Karpas-422 (cell line): ENCODE results near the gene TRIM50. TPM values are rescaled to one million over a fixed set of nuclear protein-coding genes. Genes with fewer than 3 reads are reported as not detected.
A peak's percentile ranks its signal among the peaks of the same experiment; 100 is the strongest.
"Not testable (repeated sequence)": the region's sequence is repeated elsewhere in the genome, so short reads cannot be mapped to it uniquely, and the experiment has no call there.

ENCODE experiments used
- DNase-seq: peaks from one replicate; pipeline ENCODE4 v3.0.0-alpha.2; 2015
- H2AFZ ChIP-seq: fragments of 200-600 bp; sonication (generic); 2 replicates; pipeline ENCODE4 v1.6.1; 2014; ENCODE audit warnings: antibody characterized with exemption, low read length, mixed read lengths
- H3K27ac ChIP-seq: fragments of 200-600 bp; sonication (generic); 2 replicates; pipeline ENCODE4 v1.5.1; 2014; ENCODE audit warnings: mild to moderate bottlenecking, low read length, moderate library complexity
- H3K27me3 ChIP-seq: fragments of 200-600 bp; sonication (generic); 2 replicates; pipeline ENCODE4 v1.6.1; 2014; ENCODE audit warnings: low read length, mixed read lengths
- H3K36me3 ChIP-seq: fragments of 200-600 bp; sonication (generic); 2 replicates; pipeline ENCODE4 v1.6.1; 2014; ENCODE audit warnings: low read length, mixed read lengths; ENCODE audit not compliant: insufficient read depth
- H3K4me1 ChIP-seq: fragments of 200-600 bp; sonication (generic); 2 replicates; pipeline ENCODE4 v1.6.1; 2014; ENCODE audit warnings: mild to moderate bottlenecking, low read length, mixed read lengths
- H3K4me2 ChIP-seq: fragments of 200-600 bp; sonication (generic); 2 replicates; pipeline ENCODE4 v1.6.1; 2014; ENCODE audit warnings: low read length, low read depth, mild to moderate bottlenecking; ENCODE audit not compliant: poor library complexity, severe bottlenecking
- H3K4me3 ChIP-seq: fragments of 200-600 bp; sonication (generic); 2 replicates; pipeline ENCODE4 v1.5.1; 2014; ENCODE audit warnings: mild to moderate bottlenecking, antibody characterized with exemption, low read length, mixed read lengths
- H3K79me2 ChIP-seq: fragments of 200-600 bp; sonication (generic); 2 replicates; pipeline ENCODE4 v1.6.1; 2014; ENCODE audit warnings: mild to moderate bottlenecking, low read length, mixed read lengths
- H3K9ac ChIP-seq: fragments of 200-600 bp; sonication (generic); 2 replicates; pipeline ENCODE4 v1.6.0; 2014; ENCODE audit warnings: low read length
- H3K9me2 ChIP-seq: fragments of 200-600 bp; sonication (generic), shearing (Covaris generic); replicated peaks from 2 replicates; pipeline ENCODE4 v1.6.0; 2014; ENCODE audit warnings: mild to moderate bottlenecking, low read length, moderate library complexity; ENCODE audit not compliant: insufficient read depth
- H3K9me3 ChIP-seq: fragments of 300-700, 200-600 bp; sonication (generic); 2 replicates; pipeline ENCODE4 v1.6.1; 2014; ENCODE audit warnings: low read length, mixed read lengths
- H4K20me1 ChIP-seq: fragments of 200-600 bp; sonication (generic); 2 replicates; pipeline ENCODE4 v1.6.1; 2014; ENCODE audit warnings: mild to moderate bottlenecking, antibody characterized with exemption, low read length, low read depth; ENCODE audit not compliant: insufficient read depth
- total RNA-seq: library from RNA; depleted of rRNA; stranded (reverse); fragments of >200 nt; shearing (Covaris generic); gene quantifications from 2 replicates; pipeline ENCODE4 v1.2.3, GENCODE V29; 2014; ENCODE audit warnings: low replicate concordance; rRNA removed

The TRIM50 gene
- not detected in 2 replicates for total RNA-seq

DNA sequence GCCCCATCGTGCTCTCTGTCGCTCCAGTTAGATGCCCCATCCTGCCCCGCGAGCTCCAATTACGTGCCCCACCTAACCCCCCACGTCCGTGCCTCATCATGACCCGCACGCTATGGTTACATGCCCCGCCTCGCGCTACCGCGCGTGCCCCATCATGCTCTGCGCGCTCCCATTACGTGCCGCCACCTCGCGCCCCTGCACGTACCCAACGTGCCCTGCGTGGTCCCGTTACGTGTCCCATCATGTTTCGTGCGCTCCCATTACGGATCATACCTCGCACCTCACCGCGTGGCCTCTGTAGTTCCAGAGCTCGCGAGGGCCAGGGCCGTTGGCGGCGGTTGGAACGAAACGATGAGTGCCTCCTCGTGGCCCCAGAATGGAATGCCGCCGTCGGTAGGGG is at the start of gene TRIM50, which contains the start of gene FKBP6:
Gene TRIM50, minus strand, starts transcription at position 161 of the 400 bp plus-strand sequence. CDS start 3,295 bp downstream, outside the sequence.
Gene FKBP6, plus strand, starts transcription at position 240 of the 400 bp plus-strand sequence. CDS start 268 bp downstream, outside the sequence.
- H3K4me1 ChIP-seq, DNase-seq, H3K9ac ChIP-seq, H2AFZ ChIP-seq, H3K27ac ChIP-seq, H4K20me1 ChIP-seq, H3K9me2 ChIP-seq, H3K4me3 ChIP-seq, H3K36me3 ChIP-seq, H3K9me3 ChIP-seq, H3K27me3 ChIP-seq, H3K4me2 ChIP-seq, H3K79me2 ChIP-seq: not testable (repeated sequence)

DNA sequence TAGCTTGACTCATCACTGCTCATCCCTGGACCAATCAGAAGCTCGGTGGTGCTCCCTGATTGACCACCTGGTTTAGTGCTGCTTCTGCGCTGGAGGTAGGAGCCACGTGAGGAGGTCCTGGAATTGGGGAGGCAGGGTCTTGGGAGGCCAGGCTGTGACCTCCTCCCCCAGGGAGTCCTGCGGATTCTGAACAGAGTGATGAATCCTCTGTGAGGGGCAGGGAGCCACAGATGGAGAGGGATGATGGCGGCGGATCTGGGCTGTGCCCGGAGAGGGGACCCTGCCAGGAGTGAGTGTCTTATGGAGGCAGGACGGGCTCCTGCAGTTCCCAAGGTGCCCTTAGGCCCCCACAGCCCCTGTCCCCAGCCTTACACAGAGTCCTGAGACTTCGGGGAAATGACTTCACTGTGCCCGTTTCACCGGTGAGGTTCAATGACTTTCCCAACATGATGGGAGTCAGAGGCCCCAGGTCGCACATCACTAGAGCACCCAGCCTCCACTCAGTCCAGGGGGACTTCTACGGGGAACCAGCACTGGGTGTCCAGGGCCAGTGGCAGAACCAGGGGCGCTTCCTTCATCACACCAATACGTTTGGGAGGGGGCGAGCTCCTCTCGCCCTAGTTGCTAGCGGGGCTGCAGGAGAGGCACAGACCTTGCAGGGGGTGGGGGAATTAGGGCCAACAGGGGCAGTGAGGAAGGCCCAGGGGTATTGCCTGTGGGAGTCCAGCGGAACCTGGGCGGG is 49.0 kb upstream of the TRIM50 start:
- Histone ChIP-seq H3K27me3 (no peaks in the 10 kb centered on the region), H3K9ac (no peak overlapping the region), H3K9me2 (no peaks in the 10 kb centered on the region)

DNA sequence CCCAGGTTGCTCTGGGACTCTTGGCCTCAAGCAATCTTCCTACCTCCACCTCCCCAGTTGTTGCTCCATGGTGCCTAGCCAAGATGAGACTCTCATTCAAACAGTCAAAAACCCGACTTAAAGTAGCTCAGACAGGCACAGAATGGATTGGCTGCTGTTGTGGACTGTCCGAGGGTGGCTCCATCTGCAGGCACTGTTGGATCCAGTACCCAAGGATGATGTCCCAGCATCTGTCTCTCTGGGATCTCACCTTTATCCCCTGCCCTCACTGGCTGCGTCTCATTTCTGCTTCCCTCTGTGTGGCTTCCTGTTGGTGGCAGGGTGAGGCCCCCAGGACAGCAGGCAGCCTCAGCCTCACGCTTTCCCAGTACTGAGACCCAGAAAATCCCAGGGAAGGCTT is 48.4 kb upstream of the TRIM50 start:
- not testable (repeated sequence) for H2AFZ ChIP-seq, H3K4me3 ChIP-seq, H3K27ac ChIP-seq, H3K27me3 ChIP-seq, DNase-seq, H3K4me2 ChIP-seq, H3K79me2 ChIP-seq, H3K9me2 ChIP-seq, H4K20me1 ChIP-seq, H3K9me3 ChIP-seq, H3K36me3 ChIP-seq, H3K9ac ChIP-seq, H3K4me1 ChIP-seq

More for the DNA sequence above, 49.0 kb upstream of the TRIM50 start:
- H3K79me2 ChIP-seq: no peaks in the 10 kb centered on the region
- no peak overlapping the region for H2AFZ ChIP-seq
- H3K4me1 ChIP-seq: no peaks in the 10 kb centered on the region
- no peaks in the 10 kb centered on the region for H3K9me3 ChIP-seq
- no peak overlapping the region for H3K4me2 ChIP-seq
- H3K27ac ChIP-seq: no peak overlapping the region
- H4K20me1 ChIP-seq: no peaks in the 10 kb centered on the region
- DNase-seq: no peak
- no peak overlapping the region for H3K4me3 ChIP-seq
- no peaks in the 10 kb centered on the region for H3K36me3 ChIP-seq

DNA sequence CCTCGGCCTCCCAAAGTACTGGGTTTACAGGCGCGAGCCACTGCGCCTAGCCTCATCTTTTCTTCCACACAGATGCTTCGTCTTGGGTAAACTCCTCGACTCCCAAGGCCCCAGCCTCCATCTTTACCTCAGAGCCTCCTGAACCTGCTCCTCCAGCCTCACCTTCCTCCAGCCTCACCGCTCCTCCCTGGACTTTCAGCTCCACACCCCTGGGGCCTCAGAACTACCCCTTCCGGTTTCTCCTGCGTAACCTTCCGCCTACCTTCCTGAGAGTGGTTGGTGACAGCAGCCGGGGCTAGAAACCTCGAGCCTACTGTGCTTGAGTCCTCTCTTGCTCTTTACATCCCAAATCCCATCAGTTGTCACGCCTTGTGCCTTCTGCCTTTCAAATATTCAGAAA is 45.9 kb upstream of the TRIM50 start:
- no peak for DNase-seq
- Histone ChIP-seq H3K9ac (no peak overlapping the region), H3K4me1 (no peaks in the 10 kb centered on the region), H3K9me3 (no peaks in the 10 kb centered on the region), H3K9me2 (no peaks in the 10 kb centered on the region), H3K79me2 (no peaks in the 10 kb centered on the region), H3K4me2 (no peak overlapping the region), H3K27ac (no peak overlapping the region), H3K4me3 (no peak overlapping the region), H3K36me3 (no peaks in the 10 kb centered on the region), H3K27me3 (no peaks in the 10 kb centered on the region), H2AFZ (no peak overlapping the region), H4K20me1 (no peaks in the 10 kb centered on the region)

GRCh38 chr7:73369622-73370021 is 41.7 kb upstream of the TRIM50 start:
- Histone ChIP-seq H3K9me3 (no peaks in the 10 kb centered on the region), H4K20me1 (no peaks in the 10 kb centered on the region), H3K4me1 (no peaks in the 10 kb centered on the region), H3K4me2 (no peak overlapping the region), H3K27ac (no peak overlapping the region), H3K27me3 (no peaks in the 10 kb centered on the region), H3K4me3 (no peak overlapping the region), H3K9ac (no peak overlapping the region), H3K36me3 (no peaks in the 10 kb centered on the region), H3K79me2 (no peaks in the 10 kb centered on the region), H2AFZ (no peak overlapping the region), H3K9me2 (no peaks in the 10 kb centered on the region)
- no peak for DNase-seq

- no peaks in the 10 kb centered on the region for H3K9me2 ChIP-seq
- no peaks in the 10 kb centered on the region for H3K36me3 ChIP-seq
- H3K9me3 ChIP-seq: no peaks in the 10 kb centered on the region
- H3K27ac ChIP-seq: no peak overlapping the region
- DNase-seq: no peak
- no peak overlapping the region for H3K4me3 ChIP-seq
- H3K9ac ChIP-seq: no peak overlapping the region
- H2AFZ ChIP-seq: no peak overlapping the region
- H4K20me1 ChIP-seq: no peaks in the 10 kb centered on the region
- no peaks in the 10 kb centered on the region for H3K4me1 ChIP-seq
- no peaks in the 10 kb centered on the region for H3K27me3 ChIP-seq
- no peak overlapping the region for H3K4me2 ChIP-seq
- no peaks in the 10 kb centered on the region for H3K79me2 ChIP-seq
These were observed 41.1 kb upstream of the TRIM50 start for GRCh38 chr7:73369009-73369408.

DNA sequence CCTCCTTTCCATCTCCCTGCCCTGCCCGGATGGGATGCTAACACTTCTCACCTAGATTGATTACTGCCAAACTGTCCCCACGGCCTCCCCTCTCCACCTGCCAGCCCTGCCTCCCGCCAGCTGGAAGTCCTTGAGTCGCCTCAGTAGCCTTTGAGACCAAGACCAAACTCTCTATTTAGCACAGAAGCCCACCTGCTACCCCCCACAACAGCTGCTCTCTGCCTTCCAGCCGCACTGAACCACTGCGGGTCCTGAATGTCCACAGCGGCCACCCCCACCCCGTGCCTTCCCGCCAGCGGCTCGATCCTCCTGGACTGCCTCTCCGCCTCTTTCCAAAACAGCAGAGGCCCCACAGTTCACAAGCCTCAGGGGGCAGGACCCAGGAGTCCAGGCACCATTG is 39.1 kb upstream of the TRIM50 start:
- no peaks in the 10 kb centered on the region for H3K9me3 ChIP-seq
- H3K36me3 ChIP-seq: no peaks in the 10 kb centered on the region
- DNase-seq: no peak
- H3K4me2 ChIP-seq: no peak overlapping the region
- no peaks in the 10 kb centered on the region for H3K9me2 ChIP-seq
- no peaks in the 10 kb centered on the region for H3K27me3 ChIP-seq
- H3K27ac ChIP-seq: no peak overlapping the region
- no peak overlapping the region for H2AFZ ChIP-seq
- no peaks in the 10 kb centered on the region for H3K79me2 ChIP-seq
- no peaks in the 10 kb centered on the region for H4K20me1 ChIP-seq
- H3K9ac ChIP-seq: no peak overlapping the region
- no peaks in the 10 kb centered on the region for H3K4me1 ChIP-seq
- H3K4me3 ChIP-seq: no peak overlapping the region

DNA sequence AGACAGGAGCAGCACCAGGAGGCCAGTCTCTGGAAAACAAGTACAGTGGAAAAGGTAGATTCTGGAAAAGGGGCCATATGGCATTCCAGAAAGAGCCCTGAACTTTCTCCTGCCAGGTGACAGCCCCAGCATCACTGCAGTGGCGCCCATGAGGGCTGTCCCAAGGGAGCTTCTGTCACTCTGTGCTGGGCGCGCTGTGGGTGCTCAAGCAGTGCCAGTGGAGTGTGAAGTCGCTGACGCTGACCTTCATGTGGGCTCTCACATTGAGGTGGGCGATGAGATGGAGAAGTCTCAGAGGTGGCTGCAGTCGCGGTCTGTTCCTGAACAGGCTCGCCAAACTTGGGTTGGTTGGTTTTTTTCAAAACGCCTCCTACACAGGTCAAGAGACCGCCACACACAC is 38.2 kb upstream of the TRIM50 start:
- no peak overlapping the region for H2AFZ ChIP-seq
- H3K9me2 ChIP-seq: no peaks in the 10 kb centered on the region
- peak; percentile 47 for DNase-seq
- no peaks in the 10 kb centered on the region for H3K27me3 ChIP-seq
- H3K4me3 ChIP-seq: no peak overlapping the region
- H3K9me3 ChIP-seq: no peaks in the 10 kb centered on the region
- no peaks in the 10 kb centered on the region for H4K20me1 ChIP-seq
- no peak overlapping the region for H3K27ac ChIP-seq
- no peaks in the 10 kb centered on the region for H3K36me3 ChIP-seq
- no peak overlapping the region for H3K4me2 ChIP-seq
- H3K4me1 ChIP-seq: no peaks in the 10 kb centered on the region
- no peaks in the 10 kb centered on the region for H3K79me2 ChIP-seq
- H3K9ac ChIP-seq: no peak overlapping the region
